ENCODE data around the gene CTU1. TPM values are rescaled to one million over a fixed set of nuclear protein-coding genes. Genes with fewer than 3 reads are reported as not detected.

The CTU1 gene
- total and polyA plus RNA-seq, 2 of the 4 experiments (the other 2 are of a cell fraction) = 2.0 to 3.3 TPM

- Histone ChIP-seq H3K27ac (ENCODE audit: insufficient read depth, low read length) (no peak overlapping the region), H4K20me1 (ENCODE audit: insufficient read depth, low read length) (no peaks in the 10 kb centered on the region), H2AK9ac (replicated peaks; ENCODE audit: low read depth, low read length, poor library complexity) (no peak overlapping the region), H2BK120ac (ENCODE audit: low read depth, low read length) (no peak overlapping the region), H4K5ac (ENCODE audit: low read depth, low read length) (no peak overlapping the region), H2BK5ac (ENCODE audit: low read depth, low read length, poor library complexity, severe bottlenecking) (no peak overlapping the region), H3K9ac (ENCODE audit: low read depth, low read length) (no peak overlapping the region), H3K4ac (ENCODE audit: low read depth, low read length) (no peak overlapping the region), H3K79me1 (ENCODE audit: low read depth in 1 of 2, low read length in 2 of 2) (no peaks in the 10 kb centered on the region), H3K9me3 (ENCODE audit: control insufficient read depth, insufficient read depth, low read length) (no peaks in the 10 kb centered on the region; the same call in 1 of the 2 replicates), H3K4me3 (ENCODE audit: insufficient read depth, low read depth, low read length) (no peak overlapping the region), H4K91ac (ENCODE audit: insufficient read depth, low read depth, low read length) (no peak overlapping the region), H3K18ac (ENCODE audit: low read depth, low read length) (no peak overlapping the region), H2BK15ac (ENCODE audit: low read depth, low read length) (no peak overlapping the region), H3K36me3 (ENCODE audit: control insufficient read depth, insufficient read depth, low read length) (no peaks in the 10 kb centered on the region), H2AK5ac (ENCODE audit: low read depth, low read length) (no peak overlapping the region), H3K23ac (ENCODE audit: low read depth, low read length) (no peak overlapping the region), H3K14ac (replicated peaks; ENCODE audit: low read depth, low read length) (no peak overlapping the region), H3K4me2 (ENCODE audit: low read depth, low read length) (no peak overlapping the region), H3K27me3 (ENCODE audit: control insufficient read depth, insufficient read depth, low read length) (no peaks in the 10 kb centered on the region), H3K56ac (ENCODE audit: extremely low read depth, insufficient read depth, low read length) (no peak overlapping the region), H3K9me1 (ENCODE audit: insufficient read depth, low read length) (no peaks in the 10 kb centered on the region), H2BK20ac (ENCODE audit: low read depth, low read length) (no peak overlapping the region), H4K8ac (ENCODE audit: low read depth in 2 of 2, low read length in 2 of 2) (no peak overlapping the region), H3K4me1 (ENCODE audit: control insufficient read depth, insufficient read depth, low read length) (no peaks in the 10 kb centered on the region), H2AFZ (replicated peaks; ENCODE audit: low read length, poor library complexity) (no peak overlapping the region)
- POLR2A ChIA-PET (ENCODE audit: unreplicated experiment) = no interaction called here
- TF ChIP-seq BHLHE40 (IDR thresholded peaks at IDR 0.05; ENCODE audit: low read depth, low read length) (no peak), SMC3 (IDR thresholded peaks at IDR 0.05; ENCODE audit: low read depth, low read length) (no peak), MXI1 (IDR thresholded peaks at IDR 0.05; ENCODE audit: borderline replicate concordance, low read depth, low read length) (no peak), RAD21 (IDR thresholded peaks at IDR 0.05; ENCODE audit: low read length) (no peak), CHD1 (IDR thresholded peaks at IDR 0.05; ENCODE audit: low read depth, low read length) (no peak), RCOR1 (IDR thresholded peaks at IDR 0.05; ENCODE audit: insufficient replicate concordance, low read length) (no peak)
- TF ChIP-seq, protein P1, sequence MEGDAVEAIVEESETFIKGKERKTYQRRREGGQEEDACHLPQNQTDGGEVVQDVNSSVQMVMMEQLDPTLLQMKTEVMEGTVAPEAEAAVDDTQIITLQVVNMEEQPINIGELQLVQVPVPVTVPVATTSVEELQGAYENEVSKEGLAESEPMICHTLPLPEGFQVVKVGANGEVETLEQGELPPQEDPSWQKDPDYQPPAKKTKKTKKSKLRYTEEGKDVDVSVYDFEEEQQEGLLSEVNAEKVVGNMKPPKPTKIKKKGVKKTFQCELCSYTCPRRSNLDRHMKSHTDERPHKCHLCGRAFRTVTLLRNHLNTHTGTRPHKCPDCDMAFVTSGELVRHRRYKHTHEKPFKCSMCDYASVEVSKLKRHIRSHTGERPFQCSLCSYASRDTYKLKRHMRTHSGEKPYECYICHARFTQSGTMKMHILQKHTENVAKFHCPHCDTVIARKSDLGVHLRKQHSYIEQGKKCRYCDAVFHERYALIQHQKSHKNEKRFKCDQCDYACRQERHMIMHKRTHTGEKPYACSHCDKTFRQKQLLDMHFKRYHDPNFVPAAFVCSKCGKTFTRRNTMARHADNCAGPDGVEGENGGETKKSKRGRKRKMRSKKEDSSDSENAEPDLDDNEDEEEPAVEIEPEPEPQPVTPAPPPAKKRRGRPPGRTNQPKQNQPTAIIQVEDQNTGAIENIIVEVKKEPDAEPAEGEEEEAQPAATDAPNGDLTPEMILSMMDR (conservative IDR thresholded peaks at IDR 0.05; ENCODE audit: low read depth, low read length) = no peak
- CTCF ChIA-PET = no interaction called here
- in situ Hi-C loops (cut with MboI; ENCODE audit: low sequenced_read_pairs) = no loop called here
- no TSS peak for BruUV-seq (replicated peaks)
- ATAC-seq (ENCODE audit: low read depth) = no peak
- WGBS, 2 experiments (ENCODE audit: extremely low coverage in 2 of 2, insufficient read length in 1 of 2) = no CpG with 5 or more reads among the region's 14 CpGs
- DNase-seq = no peak
- dilution Hi-C loops (cut with HindIII; ENCODE audit: low sequenced_read_pairs, unreplicated experiment) = no loop called here
- intact Hi-C loops (cut with micrococcal nuclease) = no loop called here
These were observed 24.4 kb downstream of the CTU1 start for GRCh38 chr19:51083783-51084182.

Measured in IMR-90 (cell line).